ENCODE data around the gene UBA52.
"Not testable (repeated sequence)": the region's sequence is repeated elsewhere in the genome, so short reads cannot be mapped to it uniquely, and the experiment has no call there.

- not testable (repeated sequence) for TF ChIP-seq POLR2A (IDR thresholded peaks at IDR 0.05); CTCF (IDR thresholded peaks at IDR 0.05); POLR2AphosphoS5 (IDR thresholded peaks at IDR 0.05; ENCODE audit: insufficient read depth in 1 of 2, low read depth in 1 of 2)
Observed at GRCh38 chr19:18540200-18540599, 31.5 kb upstream of the UBA52 start.
